HG03103 (cell line): ENCODE results near the gene SLC22A9.

Experiments
- ATAC-seq: cut with Tn5 transposase; IDR thresholded peaks from one replicate; pipeline ENCODE4 v1.9.1; 2021; ENCODE audit warnings: low read depth; ENCODE audit not compliant: unreplicated experiment

Gene SLC22A9

DNA sequence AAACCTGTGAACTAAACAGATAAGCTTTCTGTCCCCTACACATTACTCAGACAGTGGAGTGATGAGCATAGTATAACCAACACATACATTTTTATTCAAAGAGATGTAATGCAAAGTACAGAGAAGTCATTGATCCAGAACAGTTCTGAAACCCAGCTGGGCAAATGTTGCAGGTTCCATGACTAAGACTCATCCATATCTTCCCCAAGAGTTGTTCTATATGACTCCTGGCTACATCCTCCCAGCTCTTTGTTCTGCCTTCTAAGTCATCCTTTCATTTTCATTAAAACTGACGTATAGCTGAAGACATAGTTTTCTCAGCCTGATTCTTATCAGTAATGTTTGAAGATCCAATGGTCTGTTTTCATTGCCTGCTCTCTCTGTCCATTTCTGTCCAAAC lies 74.1 kb downstream of the SLC22A9 start:
- no peak for ATAC-seq

DNA sequence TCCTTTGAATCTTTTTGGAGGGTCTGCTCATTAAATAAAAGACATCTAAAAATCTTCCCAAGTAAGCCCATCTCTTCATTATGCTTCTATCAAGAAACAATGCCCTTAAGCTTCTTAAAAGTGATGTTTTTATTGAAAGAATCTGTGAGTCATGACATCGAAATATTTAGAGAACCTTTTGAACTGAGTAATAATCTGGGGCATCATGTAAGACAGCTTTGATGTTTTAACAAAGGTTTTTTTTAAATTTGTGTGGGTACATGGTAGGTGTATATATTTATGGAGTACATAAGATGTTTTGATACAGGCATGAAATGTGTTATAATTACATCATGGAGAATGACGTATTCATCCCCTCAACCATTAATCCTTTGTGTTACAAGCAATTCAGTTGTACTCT lies 74.6 kb downstream of the SLC22A9 start:
- no peak for ATAC-seq

DNA sequence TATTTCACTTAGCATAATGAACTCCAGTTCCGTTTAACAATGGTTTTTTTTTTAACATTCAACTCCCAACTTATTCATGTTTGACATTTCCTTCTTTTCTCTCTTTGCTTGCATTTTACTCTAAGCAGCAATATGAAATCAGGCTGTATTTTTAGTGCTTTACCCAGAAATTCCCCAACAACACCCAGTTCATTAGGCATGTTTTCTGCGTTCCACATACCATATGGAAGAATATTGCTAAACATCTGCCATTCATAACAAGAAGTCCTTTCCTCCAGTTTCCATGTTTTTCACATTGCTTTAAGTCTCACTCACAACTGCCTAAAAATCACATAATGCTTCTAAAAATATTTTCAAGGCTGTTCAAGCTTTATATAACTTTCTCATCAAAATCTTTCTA lies 75.5 kb downstream of the SLC22A9 start:
- no peak for ATAC-seq

DNA sequence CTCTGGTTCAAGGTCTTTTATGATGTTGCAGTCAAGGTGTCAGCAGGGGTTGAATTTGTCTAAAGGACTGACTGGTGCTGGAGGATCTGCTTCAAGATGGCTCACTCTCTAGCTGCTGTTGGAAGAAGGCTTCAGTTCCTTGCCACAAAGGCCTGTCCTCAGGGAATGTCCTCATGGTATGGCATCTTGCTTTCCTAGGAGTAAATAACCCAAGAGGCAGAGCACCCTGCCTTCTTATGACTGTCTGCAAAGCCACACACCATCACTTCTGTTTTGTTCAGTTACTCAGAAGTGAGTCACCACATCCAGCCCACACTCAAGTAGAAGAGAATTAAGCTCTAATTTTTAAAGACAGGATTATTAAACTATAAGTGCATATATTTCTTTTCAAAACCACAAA lies 76.1 kb downstream of the SLC22A9 start:
- no peak for ATAC-seq

DNA sequence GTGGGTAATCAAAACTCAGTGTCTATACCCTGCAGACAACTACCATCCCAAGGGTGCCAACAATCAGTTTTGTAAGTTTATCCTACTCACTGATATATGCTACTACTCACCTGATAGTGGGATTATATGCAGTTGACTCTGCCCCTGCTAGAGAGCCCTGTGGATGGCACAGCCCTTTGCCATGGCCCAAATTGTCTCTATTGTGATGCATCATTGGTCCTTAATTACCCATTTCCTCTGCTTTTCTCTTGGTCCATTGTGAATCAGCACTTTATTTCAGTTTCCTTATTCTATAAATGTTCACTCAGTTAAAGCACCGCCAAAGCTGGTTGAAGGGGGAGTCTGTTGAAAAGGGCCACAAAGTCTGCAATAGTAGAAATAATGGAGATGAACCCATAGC lies 79.1 kb downstream of the SLC22A9 start:
- no peak for ATAC-seq

DNA sequence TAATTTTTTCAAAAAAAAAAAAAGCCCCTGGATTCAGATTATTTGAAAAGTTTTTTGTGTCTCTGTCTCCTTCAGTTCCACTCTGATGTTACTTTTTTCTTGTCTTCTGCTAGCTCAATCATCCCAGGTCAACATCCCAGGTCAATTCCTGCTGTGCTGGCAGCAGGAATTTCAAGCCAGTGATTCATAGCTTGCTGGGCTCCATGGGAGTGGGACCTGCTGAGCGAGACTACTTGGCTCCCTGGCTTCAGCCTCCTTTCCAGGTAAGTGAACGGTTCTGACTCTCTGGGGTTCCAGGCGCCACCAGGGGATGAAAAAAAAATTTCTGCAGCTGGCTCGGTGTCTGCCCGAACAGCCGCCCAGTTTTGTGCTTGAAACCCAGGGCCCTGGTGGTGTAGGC lies 90.0 kb downstream of the SLC22A9 start:
- no peak for ATAC-seq
